HL-60 (cell line): ENCODE results near the gene DTX1.
A peak's percentile ranks its signal among the peaks of the same experiment; 100 is the strongest.
"Not testable (repeated sequence)": the region's sequence is repeated elsewhere in the genome, so short reads cannot be mapped to it uniquely, and the experiment has no call there.

Source experiments
- DNase-seq, 2 experiments: peaks; one replicate each; pipeline ENCODE4 v3.0.0-alpha.2; 2010 to 2020; ENCODE audit warnings: low read depth in 1 of 2, low spot score in 1 of 2
- H3K27ac ChIP-seq: fragments of 250-450 bp; sonication (Bioruptor Pico); replicated peaks from 2 replicates; pipeline ENCODE4 v1.5.1; 2020; ENCODE audit warnings: mild to moderate bottlenecking, moderate library complexity
- H3K27me3 ChIP-seq: fragments of 250-450 bp; sonication (Bioruptor Pico); 2 replicates; pipeline ENCODE4 v1.5.1; 2021; ENCODE audit warnings: mild to moderate bottlenecking, moderate library complexity; ENCODE audit not compliant: insufficient read depth, poor library complexity, severe bottlenecking
- H3K4me3 ChIP-seq: replicated peaks from 2 replicates; pipeline ENCODE4 v1.5.1; 2011; ENCODE audit warnings: mild to moderate bottlenecking, control low read depth, low read length; ENCODE audit not compliant: insufficient read depth
- GABPA ChIP-seq: IDR thresholded peaks from 2 replicates; pipeline ENCODE4 v1.6.1; 2012; ENCODE audit warnings: low read depth
- POLR2AphosphoS5 ChIP-seq: IDR thresholded peaks from 2 replicates; pipeline ENCODE4 v1.6.1; 2012; ENCODE audit warnings: low read depth
- SPI1 ChIP-seq: IDR thresholded peaks from 2 replicates; pipeline ENCODE4 v1.6.1; 2012; ENCODE audit warnings: low read depth, mild to moderate bottlenecking, borderline replicate concordance
- TF ChIP-seq, protein P1 (sequence below): IDR thresholded peaks from 2 replicates; pipeline ENCODE4 v1.6.1; 2012; ENCODE audit warnings: low read depth; ENCODE audit not compliant: insufficient replicate concordance
- TF ChIP-seq, protein P2 (sequence below): IDR thresholded peaks from one replicate; pipeline ENCODE4 v1.5.1; 2011; ENCODE audit warnings: low read length, control low read depth, inconsistent platforms; ENCODE audit not compliant: insufficient read depth

The DTX1 gene

DNA sequence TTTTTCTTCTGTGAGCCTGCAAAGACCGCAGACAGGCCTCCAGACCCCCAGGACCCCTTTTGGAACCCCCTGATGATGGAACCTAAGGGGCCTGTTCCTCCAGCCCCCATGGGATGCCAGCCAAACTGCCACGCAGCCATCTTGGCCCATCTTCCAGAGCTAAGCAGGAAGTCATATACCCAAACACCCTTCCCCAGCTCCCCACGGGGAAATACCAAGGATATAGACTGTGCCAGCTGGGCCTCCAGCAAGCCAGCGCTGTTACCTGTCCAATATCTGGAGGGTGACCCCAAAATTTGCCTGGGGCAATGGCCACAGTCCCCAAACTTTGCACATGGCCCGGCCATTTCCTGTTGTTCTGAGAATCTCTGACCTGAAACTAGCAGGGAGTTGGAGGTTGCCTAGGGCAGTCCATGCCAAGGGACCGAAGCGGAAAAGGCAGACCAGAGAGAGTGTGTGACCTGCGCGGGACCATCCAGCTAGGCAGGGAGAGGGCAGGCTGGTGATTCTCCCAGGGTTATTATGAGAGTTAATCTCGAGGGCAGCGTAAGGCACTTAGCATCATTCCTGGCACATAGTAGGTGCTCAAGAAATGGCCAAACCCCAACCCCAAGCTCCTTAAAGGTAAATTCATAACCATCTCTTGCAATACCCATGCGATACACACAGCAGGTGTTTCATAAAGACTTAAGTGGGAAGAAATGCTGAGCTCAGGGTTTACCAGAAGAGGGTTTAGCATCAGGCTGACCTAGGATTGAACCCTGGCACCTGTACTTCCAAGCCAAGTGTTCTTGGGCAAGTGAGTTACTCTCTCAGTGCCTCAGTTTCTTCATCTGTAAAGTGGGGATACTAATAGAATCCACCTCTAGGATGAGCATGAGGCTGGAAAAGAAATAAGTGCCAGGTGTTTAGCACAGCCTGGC is 81.6 kb downstream of the DTX1 start:
- no peak overlapping the region for H3K27ac ChIP-seq
- DNase-seq, result no peak
- TF ChIP-seq, protein P1, sequence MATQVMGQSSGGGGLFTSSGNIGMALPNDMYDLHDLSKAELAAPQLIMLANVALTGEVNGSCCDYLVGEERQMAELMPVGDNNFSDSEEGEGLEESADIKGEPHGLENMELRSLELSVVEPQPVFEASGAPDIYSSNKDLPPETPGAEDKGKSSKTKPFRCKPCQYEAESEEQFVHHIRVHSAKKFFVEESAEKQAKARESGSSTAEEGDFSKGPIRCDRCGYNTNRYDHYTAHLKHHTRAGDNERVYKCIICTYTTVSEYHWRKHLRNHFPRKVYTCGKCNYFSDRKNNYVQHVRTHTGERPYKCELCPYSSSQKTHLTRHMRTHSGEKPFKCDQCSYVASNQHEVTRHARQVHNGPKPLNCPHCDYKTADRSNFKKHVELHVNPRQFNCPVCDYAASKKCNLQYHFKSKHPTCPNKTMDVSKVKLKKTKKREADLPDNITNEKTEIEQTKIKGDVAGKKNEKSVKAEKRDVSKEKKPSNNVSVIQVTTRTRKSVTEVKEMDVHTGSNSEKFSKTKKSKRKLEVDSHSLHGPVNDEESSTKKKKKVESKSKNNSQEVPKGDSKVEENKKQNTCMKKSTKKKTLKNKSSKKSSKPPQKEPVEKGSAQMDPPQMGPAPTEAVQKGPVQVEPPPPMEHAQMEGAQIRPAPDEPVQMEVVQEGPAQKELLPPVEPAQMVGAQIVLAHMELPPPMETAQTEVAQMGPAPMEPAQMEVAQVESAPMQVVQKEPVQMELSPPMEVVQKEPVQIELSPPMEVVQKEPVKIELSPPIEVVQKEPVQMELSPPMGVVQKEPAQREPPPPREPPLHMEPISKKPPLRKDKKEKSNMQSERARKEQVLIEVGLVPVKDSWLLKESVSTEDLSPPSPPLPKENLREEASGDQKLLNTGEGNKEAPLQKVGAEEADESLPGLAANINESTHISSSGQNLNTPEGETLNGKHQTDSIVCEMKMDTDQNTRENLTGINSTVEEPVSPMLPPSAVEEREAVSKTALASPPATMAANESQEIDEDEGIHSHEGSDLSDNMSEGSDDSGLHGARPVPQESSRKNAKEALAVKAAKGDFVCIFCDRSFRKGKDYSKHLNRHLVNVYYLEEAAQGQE, result no peak
- no peak for TF ChIP-seq SPI1
- no peak for TF ChIP-seq GABPA
- TF ChIP-seq, protein P2, sequence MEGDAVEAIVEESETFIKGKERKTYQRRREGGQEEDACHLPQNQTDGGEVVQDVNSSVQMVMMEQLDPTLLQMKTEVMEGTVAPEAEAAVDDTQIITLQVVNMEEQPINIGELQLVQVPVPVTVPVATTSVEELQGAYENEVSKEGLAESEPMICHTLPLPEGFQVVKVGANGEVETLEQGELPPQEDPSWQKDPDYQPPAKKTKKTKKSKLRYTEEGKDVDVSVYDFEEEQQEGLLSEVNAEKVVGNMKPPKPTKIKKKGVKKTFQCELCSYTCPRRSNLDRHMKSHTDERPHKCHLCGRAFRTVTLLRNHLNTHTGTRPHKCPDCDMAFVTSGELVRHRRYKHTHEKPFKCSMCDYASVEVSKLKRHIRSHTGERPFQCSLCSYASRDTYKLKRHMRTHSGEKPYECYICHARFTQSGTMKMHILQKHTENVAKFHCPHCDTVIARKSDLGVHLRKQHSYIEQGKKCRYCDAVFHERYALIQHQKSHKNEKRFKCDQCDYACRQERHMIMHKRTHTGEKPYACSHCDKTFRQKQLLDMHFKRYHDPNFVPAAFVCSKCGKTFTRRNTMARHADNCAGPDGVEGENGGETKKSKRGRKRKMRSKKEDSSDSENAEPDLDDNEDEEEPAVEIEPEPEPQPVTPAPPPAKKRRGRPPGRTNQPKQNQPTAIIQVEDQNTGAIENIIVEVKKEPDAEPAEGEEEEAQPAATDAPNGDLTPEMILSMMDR, result no peak
- TF ChIP-seq POLR2AphosphoS5, result no peak
- no peaks in the 10 kb centered on the region for H3K27me3 ChIP-seq
- H3K4me3 ChIP-seq, result no peak overlapping the region

DNA sequence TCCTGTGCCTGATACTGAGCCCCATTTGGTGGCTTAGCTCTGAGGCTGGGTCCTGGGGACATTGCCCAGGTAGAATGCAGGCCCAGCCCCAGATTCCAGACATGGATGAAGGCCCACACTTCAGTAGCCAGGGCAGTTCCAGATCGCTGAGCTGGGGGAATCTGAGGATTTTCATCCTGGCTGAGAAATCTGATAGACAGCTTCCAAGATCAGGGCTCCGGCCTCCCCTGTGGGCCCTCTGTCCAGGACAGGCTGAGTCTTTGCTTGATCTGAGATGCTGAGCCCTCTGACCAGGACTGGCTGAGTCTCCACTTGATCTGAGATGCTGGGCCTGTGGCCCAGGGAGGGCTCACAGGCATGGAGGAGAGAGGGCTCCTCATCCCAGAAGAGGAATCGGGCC is 82.3 kb downstream of the DTX1 start:
- TF ChIP-seq, protein P1, result no peak
- no peak for TF ChIP-seq POLR2AphosphoS5
- no peak for TF ChIP-seq GABPA
- no peak for TF ChIP-seq SPI1
- TF ChIP-seq, protein P2, result no peak
- no peak overlapping the region for H3K4me3 ChIP-seq
- H3K27ac ChIP-seq, result no peak overlapping the region
- H3K27me3 ChIP-seq, result no peaks in the 10 kb centered on the region
- no peak for DNase-seq

DNA sequence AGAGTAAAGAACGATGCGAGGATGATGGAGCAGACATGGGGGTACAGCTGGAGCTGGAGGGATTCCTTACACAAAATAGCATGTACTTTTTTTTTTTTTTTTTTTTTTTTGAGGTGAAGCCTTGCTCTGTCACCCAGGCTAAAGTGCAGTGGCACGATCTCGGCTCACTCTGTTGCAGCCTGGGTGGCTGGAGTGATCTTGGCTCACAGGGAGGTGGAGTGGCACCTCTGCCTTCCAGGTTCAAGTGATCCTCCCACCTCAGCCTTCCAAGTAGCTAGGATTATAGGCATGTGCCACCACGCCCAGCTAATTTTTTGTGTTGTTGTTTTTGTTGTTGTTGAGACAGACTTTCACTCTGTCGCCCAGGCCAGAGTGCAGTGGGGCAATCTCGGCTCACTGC is 84.2 kb downstream of the DTX1 start:
- no peaks in the 10 kb centered on the region for H3K27me3 ChIP-seq
- H3K27ac ChIP-seq, result peak overlapping the region; percentile 97; the same call in 1 of the 2 replicates
- TF ChIP-seq, protein P2, result no peak
- TF ChIP-seq GABPA (no peak), POLR2AphosphoS5 (no peak), SPI1 (no peak)
- TF ChIP-seq, protein P1, result no peak

DNA sequence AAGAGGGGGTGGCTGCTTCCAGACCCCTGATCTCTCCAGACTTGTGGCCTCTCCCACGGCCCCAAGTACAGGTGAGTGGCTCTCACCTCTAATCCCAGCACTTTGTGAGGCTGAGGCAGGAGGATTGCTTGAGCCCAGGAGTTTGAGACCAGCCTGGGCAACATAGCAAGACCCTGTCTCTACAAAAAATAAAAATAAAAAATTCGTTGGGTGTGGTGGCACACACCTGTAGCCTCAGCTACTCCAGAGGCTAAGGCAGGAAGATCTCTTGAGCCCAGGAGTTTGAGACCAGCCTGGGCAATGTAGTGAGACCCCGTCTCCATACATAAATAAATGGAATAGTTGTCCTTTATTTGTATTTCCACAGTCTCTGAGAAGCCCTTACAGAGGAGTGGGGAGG is 85.2 kb downstream of the DTX1 start:
- H3K27me3 ChIP-seq, H3K4me3 ChIP-seq, DNase-seq: not testable (repeated sequence)
- peak overlapping the region; percentile 97 for H3K27ac ChIP-seq

More for the DNA sequence above, 84.2 kb downstream of the DTX1 start:
- DNase-seq, result no peak
- H3K4me3 ChIP-seq, result no peak overlapping the region
